ENCODE data around the gene WAPL.

GRCh38 chr10:86461963-86462804, 59.4 kb downstream of the WAPL start:
- TF ChIP-seq CTCF (optimal IDR thresholded peaks at IDR 0.05 in 1 of 3, IDR thresholded peaks at IDR 0.05 in 1 of 3, conservative IDR thresholded peaks at IDR 0.05 in 1 of 3; ENCODE audit: extremely low read depth in 1 of 3, insufficient read depth in 2 of 3, low read length in 3 of 3): no peak
- no peak for TF ChIP-seq EZH2 (IDR thresholded peaks at IDR 0.05; ENCODE audit: low read length)

All from keratinocyte (primary cell).